ENCODE data around the gene ESRRA.
"Not testable (repeated sequence)": the region's sequence is repeated elsewhere in the genome, so short reads cannot be mapped to it uniquely, and the experiment has no call there.

The ESRRA gene

GRCh38 chr11:64307795-64308194 is 2.5 kb downstream of the ESRRA start:
- in situ Hi-C loops (cut with MboI; ENCODE audit: low sequenced_read_pairs): not testable (repeated sequence)

GRCh38 chr11:64312947-64313346 is 7.6 kb downstream of the ESRRA start:
- in situ Hi-C loops (cut with MboI; ENCODE audit: low sequenced_read_pairs): no loop called here

- in situ Hi-C loops (cut with MboI; ENCODE audit: low sequenced_read_pairs): no loop called here
Observed at GRCh38 chr11:64313491-64314145, 8.3 kb downstream of the ESRRA start.

GRCh38 chr11:64314146-64314804 is 9.0 kb downstream of the ESRRA start:
- in situ Hi-C loops (cut with MboI; ENCODE audit: low sequenced_read_pairs): no loop called here

GRCh38 chr11:64314805-64315561 is 9.7 kb downstream of the ESRRA start:
- in situ Hi-C loops (cut with MboI; ENCODE audit: low sequenced_read_pairs): no loop called here

GRCh38 chr11:64315667-64316526 is 10.6 kb downstream of the ESRRA start:
- in situ Hi-C loops (cut with MboI; ENCODE audit: low sequenced_read_pairs): not testable (repeated sequence)

GRCh38 chr11:64316672-64317324 is 11.5 kb downstream of the ESRRA start:
- in situ Hi-C loops (cut with MboI; ENCODE audit: low sequenced_read_pairs): no loop called here

- in situ Hi-C loops (cut with MboI; ENCODE audit: low sequenced_read_pairs): no loop called here
Observed at GRCh38 chr11:64317325-64317960, 12.1 kb downstream of the ESRRA start, which contains the start of gene TRMT112. TSS of gene TRMT112 (minus strand) at chr11:64317559. CDS start at chr11:64317526, 33 bp downstream.

GRCh38 chr11:64317961-64318765 is 12.8 kb downstream of the ESRRA start, which contains the start of gene PRDX5:
TSS of gene PRDX5 (plus strand) at chr11:64318121. CDS start at chr11:64318216, 95 bp downstream.
- in situ Hi-C loops (cut with MboI; ENCODE audit: low sequenced_read_pairs): no loop called here

- in situ Hi-C loops (cut with MboI; ENCODE audit: low sequenced_read_pairs): no loop called here
Observed at GRCh38 chr11:64318766-64319761, 13.7 kb downstream of the ESRRA start.

- in situ Hi-C loops (cut with MboI; ENCODE audit: low sequenced_read_pairs): no loop called here
Observed at GRCh38 chr11:64320556-64320955, 15.2 kb downstream of the ESRRA start.

- in situ Hi-C loops (cut with MboI; ENCODE audit: low sequenced_read_pairs): no loop called here
Observed at GRCh38 chr11:64321026-64321425, 15.7 kb downstream of the ESRRA start.

GRCh38 chr11:64321533-64321932 is 16.2 kb downstream of the ESRRA start:
- in situ Hi-C loops (cut with MboI; ENCODE audit: low sequenced_read_pairs): no loop called here

GRCh38 chr11:64322925-64323260 is 17.6 kb downstream of the ESRRA start:
- in situ Hi-C loops (cut with MboI; ENCODE audit: low sequenced_read_pairs): no loop called here

GRCh38 chr11:64323373-64323772 is 18.0 kb downstream of the ESRRA start:
- in situ Hi-C loops (cut with MboI; ENCODE audit: low sequenced_read_pairs): no loop called here

GRCh38 chr11:64323984-64324383 is 18.7 kb downstream of the ESRRA start:
- in situ Hi-C loops (cut with MboI; ENCODE audit: low sequenced_read_pairs): not testable (repeated sequence)

GRCh38 chr11:64324692-64325469 is 19.6 kb downstream of the ESRRA start:
- in situ Hi-C loops (cut with MboI; ENCODE audit: low sequenced_read_pairs): loop anchor here (25.0 kb wide), 1 partner anchor 88 kb away; the partner anchor contains the start of genes DNAJC4, FKBP2, NUDT22 and PPP1R14B
